K562 (cell line): ENCODE results near the gene RPS6KL1. TPM values are rescaled to one million over a fixed set of nuclear protein-coding genes. Genes with fewer than 3 reads are reported as not detected.

ENCODE experiments used
- ATAC-seq: fragments of 200-7000 bp; cut with Tn5 transposase; 3 replicates; pipeline ENCODE4 v1.9.1; 2020; ENCODE audit warnings: moderate library complexity
- BruUV-seq: library from RNA; stranded (reverse); fragments of 400-500 nt; replicated peaks from 2 replicates; lab custom pipeline; 2021; lab: Mats Ljungman, UMichigan
- CTCF ChIA-PET: fragments of 300-600 bp; formaldehyde crosslinking; extraction: SDS; loops from one replicate; lab custom pipeline; 2021; ENCODE audit warnings: low intra/inter-chr PET ratio; lab: Yijun Ruan, JAX
- POLR2A ChIA-PET: fragments of 300-600, 350-650 bp; sonication (Branson Sonifier 250); formaldehyde crosslinking; extraction: SDS; loops from one replicate; lab custom pipeline; 2021; ENCODE audit warnings: antibody characterized with exemption, inconsistent platforms; lab: Yijun Ruan, JAX
- DNase-seq, 4 experiments: peaks; one replicate each; pipeline versions ENCODE4 v3.0.0 to v3.0.0-alpha.2; 2011 to 2018; ENCODE audit warnings: low spot score in 3 of 4, mixed read lengths in 3 of 4; ENCODE audit errors: extremely low read depth in 1 of 4
- FAIRE-seq: peaks from 2 replicates; lab custom pipeline; 2011; peaks lifted over from hg19 to GRCh38; lab: Jason Lieb, UNC
- H2AFZ ChIP-seq: 2 replicates; pipeline ENCODE4 v1.6.0; 2011; ENCODE audit warnings: low read depth, low read length, control low read depth, inconsistent platforms
- H3K27ac ChIP-seq: fragments of 200-600 bp; 3 replicates; pipeline ENCODE4 v1.8.0; 2011; ENCODE audit warnings: low read depth, mild to moderate bottlenecking, control low read depth, inconsistent platforms, low read length, moderate library complexity, mixed read lengths; ENCODE audit errors: extremely low read depth
- H3K27me3 ChIP-seq, 2 experiments: fragments of 300-600 bp in 1 of 2; 2 replicates in 1 of 2; 3 replicates in 1 of 2; pipeline versions ENCODE4 v1.6.0 to v1.8.0; 2011; ENCODE audit warnings: inconsistent platforms in 2 of 2, low read length in 2 of 2, mild to moderate bottlenecking in 1 of 2, mixed read lengths in 1 of 2, moderate library complexity in 1 of 2; ENCODE audit not compliant: control insufficient read depth in 2 of 2, insufficient read depth in 2 of 2
- H3K36me3 ChIP-seq: fragments of 300-600 bp; 3 replicates; pipeline ENCODE4 v1.8.0; 2011; ENCODE audit warnings: mild to moderate bottlenecking, low read length, inconsistent platforms; ENCODE audit not compliant: control insufficient read depth, insufficient read depth
- H3K4me1 ChIP-seq, 2 experiments: fragments of 200-600 bp in 1 of 2; replicated peaks in 1 of 2; 2 replicates in 1 of 2; 3 replicates in 1 of 2; pipeline versions ENCODE4 v1.5.1 to v1.8.0; 2011; ENCODE audit warnings: inconsistent platforms in 2 of 2, low read length in 2 of 2, mild to moderate bottlenecking in 1 of 2, mixed read lengths in 1 of 2, moderate library complexity in 1 of 2; ENCODE audit not compliant: control insufficient read depth in 2 of 2, insufficient read depth in 2 of 2
- H3K4me2 ChIP-seq: 2 replicates; pipeline ENCODE4 v1.6.1; 2011; ENCODE audit warnings: low read length, control low read depth, inconsistent platforms, mixed read lengths; ENCODE audit not compliant: insufficient read depth
- H3K4me3 ChIP-seq: fragments of 200-600 bp; sonication (generic), shearing (Covaris generic); 2 replicates; pipeline ENCODE4 v1.5.1; 2016; ENCODE audit warnings: control low read depth, inconsistent platforms
- H3K79me2 ChIP-seq: fragments of 200-600 bp; 3 replicates; pipeline ENCODE4 v1.8.0; 2011; ENCODE audit warnings: low read length, inconsistent platforms; ENCODE audit not compliant: control insufficient read depth, insufficient read depth
- H3K9ac ChIP-seq, 2 experiments: 2 replicates each; pipeline versions ENCODE4 v1.6.0 to v1.6.1; 2011; ENCODE audit warnings: low read depth in 2 of 2, low read length in 2 of 2, control low read depth in 1 of 2, inconsistent platforms in 1 of 2, mild to moderate bottlenecking in 1 of 2, mixed read lengths in 1 of 2; ENCODE audit not compliant: insufficient read depth in 1 of 2
- H3K9me1 ChIP-seq: one replicate; pipeline ENCODE4 v1.6.0; 2011; ENCODE audit warnings: inconsistent platforms, mild to moderate bottlenecking, low read length, moderate library complexity; ENCODE audit not compliant: control insufficient read depth, insufficient read depth
- H3K9me3 ChIP-seq: replicated peaks from 2 replicates; pipeline ENCODE4 v1.5.1; 2011; ENCODE audit warnings: low read depth, low read length, inconsistent platforms; ENCODE audit not compliant: control insufficient read depth, insufficient read depth
- H4K20me1 ChIP-seq: replicated peaks from 2 replicates; pipeline ENCODE4 v1.6.1; 2011; ENCODE audit warnings: low read length, inconsistent platforms, mixed read lengths; ENCODE audit not compliant: control insufficient read depth, insufficient read depth
- DPF2 ChIP-seq: fragments of 450-650 bp; IDR thresholded peaks from 2 replicates; pipeline ENCODE4 v1.6.1; 2016
- KLF16 ChIP-seq: IDR thresholded peaks from 2 replicates; pipeline ENCODE4 v1.6.1; 2016; ENCODE audit warnings: antibody characterized with exemption
- MBD1 ChIP-seq: fragments of 250-450 bp; sonication (Bioruptor Pico); IDR thresholded peaks from 2 replicates; pipeline ENCODE4 v1.8.0; 2022; ENCODE audit warnings: inconsistent platforms
- RUNX1 ChIP-seq: sonication (generic); IDR thresholded peaks from 2 replicates; pipeline ENCODE4 v1.6.1; 2016; ENCODE audit warnings: antibody characterized with exemption, low read depth
- TAF9B ChIP-seq: fragments of 450-650 bp; IDR thresholded peaks from 2 replicates; pipeline ENCODE4 v1.6.1; 2018; ENCODE audit warnings: mild to moderate bottlenecking; ENCODE audit not compliant: partially characterized antibody
- ZNF146 ChIP-seq: IDR thresholded peaks from one replicate; pipeline ENCODE4 v1.6.1; 2018; ENCODE audit warnings: missing compliant biosample characterization; ENCODE audit not compliant: unreplicated experiment
- WGBS: fragments of 100-300 bp; shearing (Covaris generic); methylation state at CpG from one replicate; pipeline ENCODE4 v1.1.6; 2016; ENCODE audit warnings: low coverage, mixed read lengths; ENCODE audit not compliant: insufficient coverage; ENCODE audit errors: missing lambda C conversion rate; 5-methylcytosine and 5-hydroxymethylcytosine counted together
- in situ Hi-C: fragments of 300-500 bp; cut with MboI; formaldehyde crosslinking; loops from 4 replicates; pipeline ENCODE4 v1.15.0; 2018; ENCODE audit warnings: inconsistent platforms, mixed read lengths
- intact Hi-C: fragments of 100-400 bp; cut with micrococcal nuclease; formaldehyde crosslinking; loops from 2 replicates; pipeline ENCODE4 v1.14.2; 2022
- polyA plus RNA-seq, 8 experiments: library from polyadenylated mRNA; depleted of rRNA in 4 of 8; stranded (reverse) in 5 of 8; unstranded in 3 of 8; fragments of >200 nt; fragmentation: Nextera tagmentation in 2 of 8; fragmentation: Illumina TruSeq in 1 of 8; extraction: Ambion mirVana in 2 of 8; extraction: Trizol in 1 of 8; gene quantifications; 2 replicates each; pipeline versions ENCODE4 v1.2.1 to v1.2.3, GENCODE V29; 2011 to 2014; ENCODE audit warnings: inconsistent platforms in 1 of 8, missing spikeins in 1 of 8
- total RNA-seq, 7 experiments: library from RNA; depleted of rRNA in 6 of 7; stranded (reverse); fragments of >200 nt in 6 of 7; fragmentation: Illumina TruSeq in 2 of 7; extraction: Trizol in 2 of 7; gene quantifications; 2 replicates each; pipeline versions ENCODE4 v1.2.1 to v1.2.3, GENCODE V29; 2011 to 2021; ENCODE audit warnings: low replicate concordance in 1 of 7
- TF ChIP-seq, protein P1 (sequence below), 2 experiments: fragments of 450-650 bp; formaldehyde crosslinking in 1 of 2; IDR thresholded peaks; 2 replicates each; pipeline versions ENCODE4 v1.4.0 to v1.6.1; 2014 to 2020; ENCODE audit warnings: mild to moderate bottlenecking in 2 of 2, borderline replicate concordance in 1 of 2, low read depth in 1 of 2

The RPS6KL1 gene
- total and polyA plus RNA-seq, 9 of the 15 experiments (the other 6 are each of a cell fraction or from before 2014, with no cell fraction given), result 0.91 to 15.5 (median 8.1) TPM

DNA sequence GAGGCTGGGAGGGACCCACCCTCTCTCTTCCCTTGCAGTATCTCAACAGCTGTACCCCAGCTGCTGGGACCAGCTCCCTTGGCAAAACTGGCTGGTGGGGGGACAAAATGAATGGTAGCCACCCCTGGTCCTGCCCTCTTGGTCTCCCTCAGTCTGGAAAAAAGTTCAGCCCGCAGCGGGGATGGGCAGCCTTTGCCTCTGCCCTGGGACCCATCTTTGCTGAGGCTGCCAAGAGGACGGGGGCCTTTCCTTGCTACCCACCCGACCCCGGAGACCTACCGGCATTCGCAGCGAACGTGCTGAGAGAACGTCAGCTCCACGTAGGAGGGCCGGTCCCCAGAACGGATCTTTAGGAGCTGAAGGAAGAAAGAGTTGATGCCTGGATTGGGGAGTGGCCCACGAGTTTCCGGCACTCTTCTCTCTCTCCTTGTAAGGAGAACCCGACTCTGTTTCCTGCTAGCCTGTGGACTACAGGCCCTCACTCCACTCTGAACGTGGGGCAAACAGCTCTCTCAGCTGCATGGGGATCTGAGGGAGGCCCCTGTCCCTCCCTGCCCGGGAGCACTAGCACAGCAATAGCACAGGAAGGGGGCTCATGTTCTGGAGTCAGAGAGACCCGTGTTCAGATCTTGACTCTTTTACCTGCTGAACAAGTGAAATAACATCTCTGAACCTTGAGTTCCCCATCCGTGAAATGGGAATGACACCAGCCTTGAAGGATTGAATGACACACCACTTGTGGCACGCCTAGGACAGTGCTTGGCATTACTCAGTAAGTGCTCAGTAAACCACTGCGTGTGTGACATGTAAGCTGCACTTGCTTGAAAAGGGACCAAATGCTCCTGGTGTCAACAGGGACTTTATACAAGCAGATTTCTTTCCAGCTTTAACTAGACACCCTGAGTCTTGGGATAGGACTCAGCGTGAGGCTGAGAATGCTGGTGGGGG is 25.4 kb upstream of the RPS6KL1 start:
- Histone ChIP-seq H3K79me2 (no peaks in the 10 kb centered on the region), H3K4me2 (no peak overlapping the region), H3K9me3 (no peaks in the 10 kb centered on the region), H3K9me1 (no peaks in the 10 kb centered on the region), H3K27ac (no peak overlapping the region), H2AFZ (no peak overlapping the region), H3K4me1 (peaks cover 6 to 41% of the 10 kb centered on the region in 2 experiments; a peak in 3 of 5 replicates), H3K4me3 (no peak overlapping the region), H3K27me3 (no peaks in the 10 kb centered on the region), H4K20me1 (no peaks in the 10 kb centered on the region), H3K9ac (peak overlapping the region in 1 of 2 experiments; percentile 58; a peak in 2 of 4 replicates), H3K36me3 (no peaks in the 10 kb centered on the region)
- in situ Hi-C loops, result no loop called here
- ChIA-PET POLR2A (interaction anchor here (0.7 kb wide), 1 partner anchor 26 kb away, joined by 3 read pairs; no protein-coding TSS in a partner anchor), CTCF (interaction anchor here (3.7 kb wide), 1 partner anchor 140 kb away, joined by 21 read pairs; no protein-coding TSS in a partner anchor)
- FAIRE-seq, result no peak
- no peak for DNase-seq
- intact Hi-C loops, result loop anchor here (5.0 to 10.0 kb wide), 2 partner anchors 54 to 356 kb away; partner anchors contain the start of gene EIF2B2
- 24% methylated on average over 18 of the region's 23 CpGs for WGBS
- no TSS peak for BruUV-seq
- no peak for ATAC-seq
- TF ChIP-seq, protein P1, sequence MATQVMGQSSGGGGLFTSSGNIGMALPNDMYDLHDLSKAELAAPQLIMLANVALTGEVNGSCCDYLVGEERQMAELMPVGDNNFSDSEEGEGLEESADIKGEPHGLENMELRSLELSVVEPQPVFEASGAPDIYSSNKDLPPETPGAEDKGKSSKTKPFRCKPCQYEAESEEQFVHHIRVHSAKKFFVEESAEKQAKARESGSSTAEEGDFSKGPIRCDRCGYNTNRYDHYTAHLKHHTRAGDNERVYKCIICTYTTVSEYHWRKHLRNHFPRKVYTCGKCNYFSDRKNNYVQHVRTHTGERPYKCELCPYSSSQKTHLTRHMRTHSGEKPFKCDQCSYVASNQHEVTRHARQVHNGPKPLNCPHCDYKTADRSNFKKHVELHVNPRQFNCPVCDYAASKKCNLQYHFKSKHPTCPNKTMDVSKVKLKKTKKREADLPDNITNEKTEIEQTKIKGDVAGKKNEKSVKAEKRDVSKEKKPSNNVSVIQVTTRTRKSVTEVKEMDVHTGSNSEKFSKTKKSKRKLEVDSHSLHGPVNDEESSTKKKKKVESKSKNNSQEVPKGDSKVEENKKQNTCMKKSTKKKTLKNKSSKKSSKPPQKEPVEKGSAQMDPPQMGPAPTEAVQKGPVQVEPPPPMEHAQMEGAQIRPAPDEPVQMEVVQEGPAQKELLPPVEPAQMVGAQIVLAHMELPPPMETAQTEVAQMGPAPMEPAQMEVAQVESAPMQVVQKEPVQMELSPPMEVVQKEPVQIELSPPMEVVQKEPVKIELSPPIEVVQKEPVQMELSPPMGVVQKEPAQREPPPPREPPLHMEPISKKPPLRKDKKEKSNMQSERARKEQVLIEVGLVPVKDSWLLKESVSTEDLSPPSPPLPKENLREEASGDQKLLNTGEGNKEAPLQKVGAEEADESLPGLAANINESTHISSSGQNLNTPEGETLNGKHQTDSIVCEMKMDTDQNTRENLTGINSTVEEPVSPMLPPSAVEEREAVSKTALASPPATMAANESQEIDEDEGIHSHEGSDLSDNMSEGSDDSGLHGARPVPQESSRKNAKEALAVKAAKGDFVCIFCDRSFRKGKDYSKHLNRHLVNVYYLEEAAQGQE (IDR thresholded peaks at IDR 0.05; ENCODE audit: borderline replicate concordance), result no peak
- TF ChIP-seq, protein P1 (CRISPR knock-in tag; IDR thresholded peaks at IDR 0.05; ENCODE audit: low read depth), result no peak
- TF ChIP-seq TAF9B (no peak), RUNX1 (no peak), DPF2 (no peak), ZNF146 (CRISPR knock-in tag) (no peak), MBD1 (CRISPR knock-in tag) (no peak), KLF16 (no peak)
